SH-SY5Y (cell line): Measurements from ENCODE around the gene ZNF726.

Source experiments
- GATA2 ChIP-seq: IDR thresholded peaks from 2 replicates; pipeline ENCODE4 v1.6.1; 2011; ENCODE audit warnings: mild to moderate bottlenecking, low read depth, low read length
- GATA3 ChIP-seq: IDR thresholded peaks from 2 replicates; pipeline ENCODE4 v1.6.1; 2011; ENCODE audit warnings: low read depth, mild to moderate bottlenecking, low read length, moderate library complexity

GRCh38 chr19:23868630-23869029 lies 46.1 kb upstream of the ZNF726 start:
- TF ChIP-seq GATA2 (no peak), GATA3 (no peak)
